ENCODE data around the gene MAPKAP1.

The MAPKAP1 gene

GRCh38 chr9:125493881-125494652 lies 212.9 kb downstream of the MAPKAP1 start:
- POLR2A ChIA-PET (ENCODE audit: low non-redundant PET): no interaction called here
- DNase-seq (ENCODE audit: low spot score): no peak
- H3K27ac ChIP-seq: no peak overlapping the region
- CTCF ChIA-PET: no interaction called here
- TF ChIP-seq, protein P1, sequence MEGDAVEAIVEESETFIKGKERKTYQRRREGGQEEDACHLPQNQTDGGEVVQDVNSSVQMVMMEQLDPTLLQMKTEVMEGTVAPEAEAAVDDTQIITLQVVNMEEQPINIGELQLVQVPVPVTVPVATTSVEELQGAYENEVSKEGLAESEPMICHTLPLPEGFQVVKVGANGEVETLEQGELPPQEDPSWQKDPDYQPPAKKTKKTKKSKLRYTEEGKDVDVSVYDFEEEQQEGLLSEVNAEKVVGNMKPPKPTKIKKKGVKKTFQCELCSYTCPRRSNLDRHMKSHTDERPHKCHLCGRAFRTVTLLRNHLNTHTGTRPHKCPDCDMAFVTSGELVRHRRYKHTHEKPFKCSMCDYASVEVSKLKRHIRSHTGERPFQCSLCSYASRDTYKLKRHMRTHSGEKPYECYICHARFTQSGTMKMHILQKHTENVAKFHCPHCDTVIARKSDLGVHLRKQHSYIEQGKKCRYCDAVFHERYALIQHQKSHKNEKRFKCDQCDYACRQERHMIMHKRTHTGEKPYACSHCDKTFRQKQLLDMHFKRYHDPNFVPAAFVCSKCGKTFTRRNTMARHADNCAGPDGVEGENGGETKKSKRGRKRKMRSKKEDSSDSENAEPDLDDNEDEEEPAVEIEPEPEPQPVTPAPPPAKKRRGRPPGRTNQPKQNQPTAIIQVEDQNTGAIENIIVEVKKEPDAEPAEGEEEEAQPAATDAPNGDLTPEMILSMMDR (conservative IDR thresholded peaks at IDR 0.05; ENCODE audit: low read depth): no peak

DNA sequence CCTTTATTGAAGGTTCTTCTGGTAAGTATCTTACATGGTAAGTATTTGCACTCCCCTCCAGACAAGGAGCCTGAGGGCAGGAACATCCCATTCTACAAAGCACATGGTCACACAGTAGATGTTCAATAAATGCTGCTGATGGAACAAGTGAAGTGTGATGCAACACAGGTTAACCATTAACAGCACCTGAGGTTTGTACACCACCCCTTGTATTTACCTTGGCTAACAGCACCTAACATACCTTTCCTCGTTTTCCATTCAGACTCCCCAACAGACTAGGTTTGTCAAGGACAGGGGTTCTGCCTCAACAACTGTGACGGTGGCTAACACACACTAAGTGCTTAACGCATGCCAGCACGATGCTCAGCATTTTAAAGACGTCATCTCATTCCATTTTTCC lies 213.6 kb downstream of the MAPKAP1 start:
- ChIA-PET CTCF (no interaction called here), POLR2A (ENCODE audit: low non-redundant PET) (no interaction called here)
- DNase-seq (ENCODE audit: low spot score): no peak
- TF ChIP-seq, protein P1 (conservative IDR thresholded peaks at IDR 0.05; ENCODE audit: low read depth): no peak
- no peak overlapping the region for H3K27ac ChIP-seq

- TF ChIP-seq, protein P1 (conservative IDR thresholded peaks at IDR 0.05; ENCODE audit: low read depth): no peak
- no peak for DNase-seq (ENCODE audit: low spot score)
- ChIA-PET POLR2A (ENCODE audit: low non-redundant PET) (no interaction called here), CTCF (interaction anchor here (0.6 kb wide), 1 partner anchor 170 kb away, joined by 6 read pairs; no protein-coding TSS in a partner anchor)
- H3K27ac ChIP-seq: no peak overlapping the region
These were observed 214.3 kb downstream of the MAPKAP1 start for GRCh38 chr9:125492719-125493118.

DNA sequence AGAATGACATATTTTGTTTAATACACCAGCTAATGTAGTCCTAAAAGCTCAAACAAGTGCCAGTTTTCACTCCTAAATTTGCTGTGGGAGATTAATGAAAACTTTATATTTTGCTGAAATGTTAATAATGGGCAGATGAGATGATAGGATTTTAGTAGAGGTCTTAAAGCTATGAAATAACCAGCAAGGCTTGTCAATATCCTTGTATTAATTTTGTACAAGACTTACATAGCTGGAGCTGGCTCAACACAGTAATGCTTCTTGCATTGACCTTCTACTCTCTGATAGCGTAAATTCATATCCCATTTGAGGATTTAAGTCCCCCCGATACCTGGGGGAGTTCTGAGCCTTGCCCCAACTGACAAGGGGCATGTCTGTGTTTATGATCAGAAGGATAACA lies 219.2 kb downstream of the MAPKAP1 start:
- ChIA-PET CTCF (interaction anchor here (0.7 kb wide), 1 partner anchor 8 kb away, joined by 8 read pairs; no protein-coding TSS in a partner anchor), POLR2A (ENCODE audit: low non-redundant PET) (no interaction called here)
- no peak for DNase-seq (ENCODE audit: low spot score)
- TF ChIP-seq, protein P1 (conservative IDR thresholded peaks at IDR 0.05; ENCODE audit: low read depth): no peak
- H3K27ac ChIP-seq: no peak overlapping the region

- DNase-seq (ENCODE audit: low spot score): no peak
- TF ChIP-seq, protein P1 (conservative IDR thresholded peaks at IDR 0.05; ENCODE audit: low read depth): no peak
- CTCF ChIA-PET: no interaction called here
- no peak overlapping the region for H3K27ac ChIP-seq
- POLR2A ChIA-PET (ENCODE audit: low non-redundant PET): no interaction called here
These were observed 220.4 kb downstream of the MAPKAP1 start for GRCh38 chr9:125486576-125486975.

DNA sequence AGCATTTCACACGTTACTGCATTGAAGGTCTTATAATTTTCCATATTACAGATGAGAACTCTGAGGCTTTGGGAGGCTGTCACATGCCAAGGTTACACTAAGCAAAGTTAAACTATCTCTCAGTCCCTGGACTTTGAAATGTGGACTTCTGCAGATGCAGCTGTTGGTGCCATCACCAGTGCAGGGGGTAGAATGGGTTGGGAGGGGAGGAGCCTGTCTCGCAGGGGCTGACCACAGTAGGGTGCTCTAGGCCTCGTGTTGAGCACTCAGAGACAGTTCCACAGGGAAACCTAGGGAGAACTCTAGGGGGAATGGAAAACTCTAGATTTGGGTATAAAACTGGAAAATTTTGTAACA lies 220.9 kb downstream of the MAPKAP1 start:
- DNase-seq (ENCODE audit: low spot score): no peak
- ChIA-PET POLR2A (ENCODE audit: low non-redundant PET) (no interaction called here), CTCF (no interaction called here)
- no peak overlapping the region for H3K27ac ChIP-seq
- TF ChIP-seq, protein P1 (conservative IDR thresholded peaks at IDR 0.05; ENCODE audit: low read depth): no peak

Data from RWPE1 (cell line).